IMR-90 (cell line): ENCODE results near the gene GCN1. TPM values are rescaled to one million over a fixed set of nuclear protein-coding genes. Genes with fewer than 3 reads are reported as not detected.

ENCODE experiments used
- ATAC-seq: fragments of 200-7000 bp; cut with Tn5 transposase; 2 replicates; pipeline ENCODE4 v1.9.1; 2020; ENCODE audit warnings: low read depth, mild to moderate bottlenecking, moderate library complexity
- BruUV-seq: library from RNA; stranded (reverse); fragments of 400-500 nt; replicated peaks from 2 replicates; lab custom pipeline; 2021; lab: Mats Ljungman, UMichigan
- CTCF ChIA-PET: fragments of 300-600 bp; formaldehyde crosslinking; extraction: SDS; loops from one replicate; lab custom pipeline; 2021; ENCODE audit warnings: antibody characterized with exemption; lab: Yijun Ruan, JAX
- POLR2A ChIA-PET: fragments of 300-600 bp; sonication (Branson Sonifier 250); formaldehyde crosslinking; loops from one replicate; lab custom pipeline; 2022; ENCODE audit warnings: antibody characterized with exemption; ENCODE audit not compliant: unreplicated experiment; lab: Charles Lee
- DNase-seq: peaks from one replicate; pipeline ENCODE4 v3.0.0; 2013
- H2AFZ ChIP-seq: replicated peaks from 2 replicates; pipeline ENCODE3; 2013; ENCODE audit warnings: low read length, mild to moderate bottlenecking; ENCODE audit not compliant: poor library complexity
- H2AK5ac ChIP-seq: 2 replicates; pipeline ENCODE4 v1.6.1; 2013; ENCODE audit warnings: low read depth, low read length, inconsistent platforms
- H2AK9ac ChIP-seq: replicated peaks from 2 replicates; pipeline ENCODE3; 2013; ENCODE audit warnings: mild to moderate bottlenecking, low read depth, low read length, moderate library complexity; ENCODE audit not compliant: poor library complexity
- H2BK120ac ChIP-seq: 2 replicates; pipeline ENCODE4 v1.6.1; 2013; ENCODE audit warnings: low read depth, low read length, inconsistent platforms
- H2BK15ac ChIP-seq: 3 replicates; pipeline ENCODE4 v1.6.1; 2013; ENCODE audit warnings: low read depth, low read length, inconsistent platforms
- H2BK20ac ChIP-seq: 2 replicates; pipeline ENCODE4 v1.6.1; 2013; ENCODE audit warnings: low read depth, mild to moderate bottlenecking, inconsistent platforms, low read length, moderate library complexity
- H2BK5ac ChIP-seq: 2 replicates; pipeline ENCODE4 v1.6.1; 2013; ENCODE audit warnings: mild to moderate bottlenecking, low read depth, low read length, inconsistent platforms; ENCODE audit not compliant: poor library complexity, severe bottlenecking
- H3K14ac ChIP-seq: replicated peaks from 2 replicates; pipeline ENCODE4 v1.6.1; 2013; ENCODE audit warnings: low read depth, low read length, inconsistent platforms
- H3K18ac ChIP-seq: 2 replicates; pipeline ENCODE4 v1.6.1; 2013; ENCODE audit warnings: low read depth, low read length, control low read depth
- H3K23ac ChIP-seq: 2 replicates; pipeline ENCODE4 v1.6.1; 2013; ENCODE audit warnings: low read depth, low read length, inconsistent platforms
- H3K27ac ChIP-seq: 2 replicates; pipeline ENCODE4 v1.5.1; 2013; ENCODE audit warnings: mild to moderate bottlenecking, control low read depth, low read length; ENCODE audit not compliant: insufficient read depth
- H3K27me3 ChIP-seq: 2 replicates; pipeline ENCODE4 v1.6.1; 2013; ENCODE audit warnings: low read length; ENCODE audit not compliant: control insufficient read depth, insufficient read depth
- H3K36me3 ChIP-seq: 2 replicates; pipeline ENCODE4 v1.6.1; 2013; ENCODE audit warnings: low read length, mixed read lengths; ENCODE audit not compliant: control insufficient read depth, insufficient read depth
- H3K4ac ChIP-seq: 2 replicates; pipeline ENCODE4 v1.6.1; 2013; ENCODE audit warnings: low read depth, low read length, inconsistent platforms
- H3K4me1 ChIP-seq: 2 replicates; pipeline ENCODE4 v1.6.1; 2013; ENCODE audit warnings: low read length, mixed read lengths; ENCODE audit not compliant: control insufficient read depth, insufficient read depth
- H3K4me2 ChIP-seq: 2 replicates; pipeline ENCODE4 v1.6.1; 2013; ENCODE audit warnings: low read depth, mild to moderate bottlenecking, control low read depth, low read length, moderate library complexity
- H3K4me3 ChIP-seq: 2 replicates; pipeline ENCODE4 v1.5.1; 2013; ENCODE audit warnings: low read depth, mild to moderate bottlenecking, control low read depth, low read length, moderate library complexity; ENCODE audit not compliant: insufficient read depth
- H3K56ac ChIP-seq: 2 replicates; pipeline ENCODE4 v1.6.1; 2013; ENCODE audit warnings: low read length, inconsistent platforms; ENCODE audit not compliant: insufficient read depth; ENCODE audit errors: extremely low read depth
- H3K79me1 ChIP-seq, 2 experiments: 2 replicates each; pipeline ENCODE4 v1.6.1; 2013; ENCODE audit warnings: low read length in 2 of 2, inconsistent platforms in 1 of 2, low read depth in 1 of 2
- H3K9ac ChIP-seq: 2 replicates; pipeline ENCODE4 v1.6.1; 2013; ENCODE audit warnings: low read depth, low read length, control low read depth
- H3K9me1 ChIP-seq: 2 replicates; pipeline ENCODE4 v1.6.1; 2013; ENCODE audit warnings: low read length, inconsistent platforms; ENCODE audit not compliant: insufficient read depth
- H3K9me3 ChIP-seq: 2 replicates; pipeline ENCODE4 v1.6.1; 2013; ENCODE audit warnings: low read length; ENCODE audit not compliant: control insufficient read depth, insufficient read depth
- H4K20me1 ChIP-seq: 2 replicates; pipeline ENCODE4 v1.6.1; 2013; ENCODE audit warnings: low read length, inconsistent platforms; ENCODE audit not compliant: insufficient read depth
- H4K5ac ChIP-seq: 2 replicates; pipeline ENCODE4 v1.6.1; 2013; ENCODE audit warnings: mild to moderate bottlenecking, low read depth, low read length, control low read depth
- H4K8ac ChIP-seq, 2 experiments: 2 replicates each; pipeline ENCODE4 v1.6.1; 2013; ENCODE audit warnings: low read depth in 2 of 2, low read length in 2 of 2, control low read depth in 1 of 2, inconsistent platforms in 1 of 2
- H4K91ac ChIP-seq: 2 replicates; pipeline ENCODE4 v1.6.1; 2013; ENCODE audit warnings: low read depth, low read length, inconsistent platforms; ENCODE audit not compliant: insufficient read depth
- BHLHE40 ChIP-seq: fragments of 150-350 bp; IDR thresholded peaks from 2 replicates; pipeline ENCODE4 v1.6.1; 2016; ENCODE audit warnings: mild to moderate bottlenecking, low read depth, low read length
- CEBPB ChIP-seq: IDR thresholded peaks from 2 replicates; pipeline ENCODE4 v1.6.1; 2012; ENCODE audit warnings: low read depth, low read length, improper control_type of control experiment
- CHD1 ChIP-seq: IDR thresholded peaks from 2 replicates; pipeline ENCODE4 v1.6.1; 2012; ENCODE audit warnings: low read depth, low read length, improper control_type of control experiment
- CTCF ChIP-seq: conservative IDR thresholded peaks from 2 replicates; pipeline ENCODE4 v1.5.1; 2012; ENCODE audit warnings: mild to moderate bottlenecking, low read depth, low read length, improper control_type of control experiment
- MAFK ChIP-seq: IDR thresholded peaks from 2 replicates; pipeline ENCODE4 v1.6.1; 2012; ENCODE audit warnings: low read depth, low read length, improper control_type of control experiment
- MAZ ChIP-seq: IDR thresholded peaks from 2 replicates; pipeline ENCODE4 v1.6.1; 2012; ENCODE audit warnings: low read depth, mild to moderate bottlenecking, low read length, improper control_type of control experiment, moderate library complexity, borderline replicate concordance
- MXI1 ChIP-seq: IDR thresholded peaks from 2 replicates; pipeline ENCODE4 v1.6.1; 2012; ENCODE audit warnings: low read depth, mild to moderate bottlenecking, low read length, moderate library complexity, borderline replicate concordance
- NFE2L2 ChIP-seq: fragments of 150-350 bp; IDR thresholded peaks from 2 replicates; pipeline ENCODE4 v1.6.1; 2016; ENCODE audit warnings: low read depth, mild to moderate bottlenecking, low read length
- RAD21 ChIP-seq: IDR thresholded peaks from 2 replicates; pipeline ENCODE4 v1.6.1; 2012; ENCODE audit warnings: low read length, improper control_type of control experiment
- RCOR1 ChIP-seq: IDR thresholded peaks from 2 replicates; pipeline ENCODE4 v1.6.1; 2012; ENCODE audit warnings: mild to moderate bottlenecking, low read length, improper control_type of control experiment; ENCODE audit not compliant: insufficient replicate concordance
- RFX5 ChIP-seq: IDR thresholded peaks from 2 replicates; pipeline ENCODE4 v1.8.0; 2012; ENCODE audit warnings: low read depth, mild to moderate bottlenecking, low read length, moderate library complexity
- WGBS, 2 experiments: methylation state at CpG; one replicate each; pipeline versions ENCODE4 v1.1.5 to v1.1.7; 2013; ENCODE audit warnings: missing lambda C conversion rate in 2 of 2; ENCODE audit not compliant: insufficient read length in 1 of 2; ENCODE audit errors: extremely low coverage in 2 of 2; 5-methylcytosine and 5-hydroxymethylcytosine counted together
- dilution Hi-C: fragments of 300-500 bp; cut with HindIII; formaldehyde crosslinking; loops from one replicate; pipeline ENCODE4 v1.14.3; 2018; ENCODE audit warnings: low sequenced_read_pairs; ENCODE audit not compliant: unreplicated experiment
- in situ Hi-C: fragments of 300-500 bp; cut with MboI; formaldehyde crosslinking; loops from 3 replicates; pipeline ENCODE4 v1.14.3; 2019; ENCODE audit warnings: low sequenced_read_pairs, inconsistent platforms, mixed read lengths
- intact Hi-C: fragments of 100-400 bp; cut with micrococcal nuclease; formaldehyde crosslinking; loops from 2 replicates; pipeline ENCODE4 v1.10.0; 2022
- polyA plus RNA-seq, 3 experiments: library from polyadenylated mRNA; depleted of rRNA; stranded (reverse); fragments of >200 nt; gene quantifications; 2 replicates each; pipeline ENCODE4 v1.2.3, GENCODE V29; 2012; ENCODE audit warnings: low replicate concordance in 1 of 3
- total RNA-seq: library from RNA; depleted of rRNA; stranded (reverse); fragments of >200 nt; gene quantifications from 2 replicates; pipeline ENCODE4 v1.2.3, GENCODE V29; 2012
- TF ChIP-seq, protein P1 (sequence below): fragments of 150-350 bp; IDR thresholded peaks from 2 replicates; pipeline ENCODE4 v1.6.1; 2016; ENCODE audit warnings: low read depth, mild to moderate bottlenecking, low read length, moderate library complexity, borderline replicate concordance
- TF ChIP-seq, protein P2 (sequence below): fragments of 150-350 bp; IDR thresholded peaks from 2 replicates; pipeline ENCODE4 v1.6.1; 2017; ENCODE audit warnings: mild to moderate bottlenecking, antibody characterized with exemption, low read length, low read depth

The GCN1 gene
- total and polyA plus RNA-seq, 2 of the 4 experiments (the other 2 are of a cell fraction) = 57.8 to 77.6 TPM

DNA sequence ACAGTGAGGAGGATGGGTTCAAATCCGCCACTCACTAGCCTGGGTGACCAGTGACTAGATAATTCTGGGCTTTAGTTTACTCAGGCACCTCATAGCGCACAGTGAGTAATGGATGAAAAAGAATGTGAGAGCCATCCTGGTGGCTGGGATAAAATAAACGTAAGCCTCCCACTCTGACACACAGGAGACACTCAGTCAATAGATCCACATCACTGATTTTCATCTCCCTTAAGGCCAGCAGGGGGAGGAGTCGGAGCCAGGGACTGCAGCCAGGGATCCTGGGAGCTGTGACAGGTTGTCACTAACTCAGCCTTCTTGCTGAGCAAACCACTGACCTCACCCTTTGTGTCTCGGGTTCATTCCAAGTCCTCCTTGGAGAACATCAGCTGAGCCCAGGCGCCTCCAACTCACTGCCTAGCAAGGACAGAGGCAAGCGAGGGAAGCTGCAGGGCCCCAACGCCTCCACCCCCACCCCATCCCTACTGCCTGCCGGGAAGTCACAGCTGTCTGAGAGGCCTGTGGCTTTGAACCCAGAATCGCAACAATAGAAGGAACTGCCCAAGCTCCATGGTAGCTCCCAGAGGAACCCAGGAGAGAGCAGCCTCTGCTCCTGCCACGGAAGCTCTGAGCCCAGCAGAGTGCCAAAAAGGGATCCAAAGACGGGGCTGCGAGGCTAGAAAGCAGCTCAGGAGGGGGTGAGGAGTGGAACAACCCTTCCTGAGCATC lies 40.3 kb upstream of the GCN1 start:
- CTCF ChIA-PET = interaction anchor here (0.7 to 2.8 kb wide), 9 partner anchors 9 to 34 kb away, joined by 3 to 14 read pairs (median 8); partner anchors contain the start of genes PXN and RPLP0
- TF ChIP-seq CTCF = peak; percentile 63
- TF ChIP-seq MAFK = peak; percentile 23; the same call in 1 of the 2 replicates
- peak; percentile 60 for TF ChIP-seq RAD21
- TF ChIP-seq MXI1 = peak; percentile 30; the same call in 1 of the 2 replicates
- no peak for TF ChIP-seq CEBPB
- TF ChIP-seq, protein P1, sequence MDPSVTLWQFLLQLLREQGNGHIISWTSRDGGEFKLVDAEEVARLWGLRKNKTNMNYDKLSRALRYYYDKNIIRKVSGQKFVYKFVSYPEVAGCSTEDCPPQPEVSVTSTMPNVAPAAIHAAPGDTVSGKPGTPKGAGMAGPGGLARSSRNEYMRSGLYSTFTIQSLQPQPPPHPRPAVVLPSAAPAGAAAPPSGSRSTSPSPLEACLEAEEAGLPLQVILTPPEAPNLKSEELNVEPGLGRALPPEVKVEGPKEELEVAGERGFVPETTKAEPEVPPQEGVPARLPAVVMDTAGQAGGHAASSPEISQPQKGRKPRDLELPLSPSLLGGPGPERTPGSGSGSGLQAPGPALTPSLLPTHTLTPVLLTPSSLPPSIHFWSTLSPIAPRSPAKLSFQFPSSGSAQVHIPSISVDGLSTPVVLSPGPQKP = no peak
- TF ChIP-seq CHD1 = no peak
- no peak for TF ChIP-seq NFE2L2
- peak; percentile 38; the same call in 1 of the 2 replicates for TF ChIP-seq BHLHE40
- TF ChIP-seq RCOR1 = no peak
- TF ChIP-seq, protein P2, sequence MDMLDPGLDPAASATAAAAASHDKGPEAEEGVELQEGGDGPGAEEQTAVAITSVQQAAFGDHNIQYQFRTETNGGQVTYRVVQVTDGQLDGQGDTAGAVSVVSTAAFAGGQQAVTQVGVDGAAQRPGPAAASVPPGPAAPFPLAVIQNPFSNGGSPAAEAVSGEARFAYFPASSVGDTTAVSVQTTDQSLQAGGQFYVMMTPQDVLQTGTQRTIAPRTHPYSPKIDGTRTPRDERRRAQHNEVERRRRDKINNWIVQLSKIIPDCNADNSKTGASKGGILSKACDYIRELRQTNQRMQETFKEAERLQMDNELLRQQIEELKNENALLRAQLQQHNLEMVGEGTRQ = peak; percentile 25; the same call in 1 of the 2 replicates
- TF ChIP-seq MAZ = peak; percentile 60
- no peak for TF ChIP-seq RFX5

More for the DNA sequence above, 40.3 kb upstream of the GCN1 start:
- dilution Hi-C loops (no loop called here), intact Hi-C loops (loop anchor here (2.0 kb wide), 1 partner anchor 14 kb away; no protein-coding TSS in a partner anchor), in situ Hi-C loops (no loop called here)
- no peaks in the 10 kb centered on the region for H3K9me3 ChIP-seq
- peak overlapping the region; percentile 95 for H3K23ac ChIP-seq
- no peaks in the 10 kb centered on the region for H3K36me3 ChIP-seq
- peak overlapping the region; percentile 91 for H2BK20ac ChIP-seq
- peak overlapping the region; percentile 85 for H3K18ac ChIP-seq
- no peak overlapping the region for H3K4me3 ChIP-seq
- H2AK9ac ChIP-seq = peak overlapping the region; percentile 96
- peak overlapping the region; percentile 67 for H4K5ac ChIP-seq
- peaks cover 70% of the 10 kb centered on the region for H3K4me1 ChIP-seq
- 0% methylated on average over 4 of the region's 13 CpGs; no CpG with 5 or more reads in 1 of the 2 experiments for WGBS, 2 experiments
- BruUV-seq = no TSS peak
- peak overlapping the region; percentile 95 for H4K91ac ChIP-seq
- H3K27ac ChIP-seq = peak overlapping the region; percentile 92
- H4K8ac ChIP-seq = peak overlapping the region; percentile 77 to 97
- peak overlapping the region; percentile 99 for H2BK120ac ChIP-seq
- peak overlapping the region; percentile 73 for H2AFZ ChIP-seq
- H3K27me3 ChIP-seq = no peaks in the 10 kb centered on the region
- peak overlapping the region; percentile 95 for H3K14ac ChIP-seq
- H3K4me2 ChIP-seq = peak overlapping the region; percentile 56
- H3K56ac ChIP-seq = peak overlapping the region; percentile 93
- H2BK15ac ChIP-seq = peak overlapping the region; percentile 96; the same call in 2 of the 3 replicates
- peak overlapping the region; percentile 67 for H3K9ac ChIP-seq
- H2AK5ac ChIP-seq = peak overlapping the region; percentile 100
- H2BK5ac ChIP-seq = peak overlapping the region; percentile 98
- DNase-seq (peak; percentile 97), ATAC-seq (peak; percentile 52)
- peak overlapping the region; percentile 100 for H3K4ac ChIP-seq
- peaks cover 48% of the 10 kb centered on the region for H3K9me1 ChIP-seq
- H4K20me1 ChIP-seq = peaks cover 24% of the 10 kb centered on the region
- H3K79me1 ChIP-seq = peaks cover 12 to 73% of the 10 kb centered on the region in 2 experiments; a peak in 3 of 4 replicates
- POLR2A ChIA-PET = interaction anchor here (0.6 to 2.3 kb wide), 4 partner anchors 34 to 57 kb away, joined by 3 to 14 read pairs (median 4); partner anchors contain the start of genes RNU4-2 and RPLP0
